T-helper 17 cell (primary cell): ENCODE data around the gene BARHL1. TPM values are rescaled to one million over a fixed set of nuclear protein-coding genes. Genes with fewer than 3 reads are reported as not detected.

Source experiments
- ATAC-seq: fragments of 150-1000 bp; cut with Tn5 transposase; 2 replicates; pipeline ENCODE4 v1.10.0; 2021; ENCODE audit warnings: mild to moderate bottlenecking, moderate library complexity
- DNase-seq, 3 donors: peaks; one replicate each; pipeline versions ENCODE4 v3.0.0 to v3.0.0-alpha.2; 2020 to 2021
- H3K9me3 ChIP-seq: one replicate; pipeline ENCODE4 v1.7.0; 2013; ENCODE audit warnings: low read length, mild to moderate bottlenecking; ENCODE audit not compliant: control insufficient read depth, poor library complexity, severe bottlenecking
- H3K27ac Mint-ChIP-seq: one replicate; pipeline ENCODE4 v1.8.0; 2022; ENCODE audit warnings: mild to moderate bottlenecking, moderate library complexity, mixed read lengths
- H3K27me3 Mint-ChIP-seq: one replicate; pipeline ENCODE4 v1.8.0; 2022; ENCODE audit warnings: mixed read lengths
- H3K36me3 Mint-ChIP-seq: one replicate; pipeline ENCODE4 v1.8.0; 2022; ENCODE audit warnings: low read depth, mixed read lengths
- H3K4me1 Mint-ChIP-seq: one replicate; pipeline ENCODE4 v1.8.0; 2022; ENCODE audit warnings: mild to moderate bottlenecking, mixed read lengths
- H3K4me3 Mint-ChIP-seq: one replicate; pipeline ENCODE4 v1.8.0; 2022; ENCODE audit warnings: mild to moderate bottlenecking, moderate library complexity, mixed read lengths
- total RNA-seq, 4 donors: library from RNA in 2 of 4; stranded (reverse) in 2 of 4; gene quantifications; one replicate each; pipeline ENCODE4 v1.2.3 and lab custom pipeline; 2022 to 2026

Gene BARHL1
- not detected for total RNA-seq
- 0 reads per million in 2 donors for total RNA-seq (lab: John Stamatoyannopoulos, UW)

GRCh38 chr9:132582276-132582785 is at the start of gene BARHL1:
TSS of gene BARHL1 (plus strand) at chr9:132582606. CDS start at chr9:132582798, 192 bp downstream.
- peak within 1 kb of the TSS; percentile 71 for H3K4me3 Mint-ChIP-seq
- peaks cover 73% of the 10 kb centered on the region for H3K27me3 Mint-ChIP-seq
- DNase-seq (no peak), ATAC-seq (no peak)
- no peaks in the 10 kb centered on the region for H3K9me3 ChIP-seq
- H3K36me3 Mint-ChIP-seq = peaks cover 3% of the 10 kb centered on the region
- peaks cover 7% of the 10 kb centered on the region for H3K4me1 Mint-ChIP-seq
- peak within 1 kb of the TSS; percentile 22 for H3K27ac Mint-ChIP-seq

GRCh38 chr9:132534832-132535231 is 47.6 kb upstream of the BARHL1 start:
- peaks cover 26% of the 10 kb centered on the region for H3K27me3 Mint-ChIP-seq
- H3K4me3 Mint-ChIP-seq = no peak overlapping the region
- no peak for ATAC-seq
- no peak overlapping the region for H3K27ac Mint-ChIP-seq
- peaks cover 3% of the 10 kb centered on the region for H3K4me1 Mint-ChIP-seq
- H3K9me3 ChIP-seq = no peaks in the 10 kb centered on the region
- no peak for DNase-seq
- H3K36me3 Mint-ChIP-seq = no peaks in the 10 kb centered on the region

GRCh38 chr9:132536124-132536523 is 46.3 kb upstream of the BARHL1 start:
- Mint-ChIP-seq H3K4me1 (peaks cover 3% of the 10 kb centered on the region), H3K27me3 (peaks cover 19% of the 10 kb centered on the region), H3K4me3 (no peak overlapping the region), H3K36me3 (no peaks in the 10 kb centered on the region), H3K27ac (no peak overlapping the region)
- no peak for DNase-seq
- no peak for ATAC-seq
- H3K9me3 ChIP-seq = no peaks in the 10 kb centered on the region

- H3K27ac Mint-ChIP-seq = no peak overlapping the region
- ATAC-seq (no peak), DNase-seq (no peak)
- H3K27me3 Mint-ChIP-seq = peaks cover 7% of the 10 kb centered on the region
- peaks cover 3% of the 10 kb centered on the region for H3K4me1 Mint-ChIP-seq
- no peaks in the 10 kb centered on the region for H3K9me3 ChIP-seq
- no peaks in the 10 kb centered on the region for H3K36me3 Mint-ChIP-seq
- H3K4me3 Mint-ChIP-seq = no peak overlapping the region
Observed at GRCh38 chr9:132537352-132537751, 45.1 kb upstream of the BARHL1 start.

- peaks cover 4% of the 10 kb centered on the region for H3K27me3 Mint-ChIP-seq
Observed at GRCh38 chr9:132538071-132538470, 44.3 kb upstream of the BARHL1 start.

GRCh38 chr9:132539096-132539495 is 43.3 kb upstream of the BARHL1 start:
- H3K36me3 Mint-ChIP-seq = no peaks in the 10 kb centered on the region
- no peak for ATAC-seq
- DNase-seq = no peak
- H3K27me3 Mint-ChIP-seq = no peaks in the 10 kb centered on the region
- H3K27ac Mint-ChIP-seq = no peak overlapping the region
- peaks cover 3% of the 10 kb centered on the region for H3K4me1 Mint-ChIP-seq
- no peak overlapping the region for H3K4me3 Mint-ChIP-seq
- no peaks in the 10 kb centered on the region for H3K9me3 ChIP-seq

More at GRCh38 chr9:132538071-132538470, 44.3 kb upstream of the BARHL1 start:
- Mint-ChIP-seq H3K4me3 (no peak overlapping the region), H3K36me3 (no peaks in the 10 kb centered on the region), H3K4me1 (peaks cover 3% of the 10 kb centered on the region), H3K27ac (no peak overlapping the region)
- no peaks in the 10 kb centered on the region for H3K9me3 ChIP-seq
- DNase-seq = no peak
- no peak for ATAC-seq

GRCh38 chr9:132541051-132541450 is 41.4 kb upstream of the BARHL1 start:
- Mint-ChIP-seq H3K36me3 (no peaks in the 10 kb centered on the region), H3K27me3 (peaks cover 13% of the 10 kb centered on the region), H3K27ac (no peak overlapping the region), H3K4me1 (peaks cover 2% of the 10 kb centered on the region), H3K4me3 (no peak overlapping the region)
- ATAC-seq = no peak
- no peak for DNase-seq
- no peaks in the 10 kb centered on the region for H3K9me3 ChIP-seq

GRCh38 chr9:132541870-132542830 is 40.3 kb upstream of the BARHL1 start:
- Mint-ChIP-seq H3K4me3 (no peak overlapping the region), H3K36me3 (no peaks in the 10 kb centered on the region), H3K27ac (no peak overlapping the region), H3K27me3 (peaks cover 24% of the 10 kb centered on the region), H3K4me1 (peaks cover under 1% of the 10 kb centered on the region)
- no peaks in the 10 kb centered on the region for H3K9me3 ChIP-seq
- DNase-seq (no peak), ATAC-seq (no peak)

- no peaks in the 10 kb centered on the region for H3K9me3 ChIP-seq
- peaks cover 3% of the 10 kb centered on the region for H3K4me1 Mint-ChIP-seq
- no peaks in the 10 kb centered on the region for H3K36me3 Mint-ChIP-seq
- ATAC-seq (no peak), DNase-seq (no peak)
- no peak overlapping the region for H3K27ac Mint-ChIP-seq
- H3K27me3 Mint-ChIP-seq = peaks cover 32% of the 10 kb centered on the region
- H3K4me3 Mint-ChIP-seq = no peak overlapping the region
Observed at GRCh38 chr9:132543251-132543650, 39.2 kb upstream of the BARHL1 start.

GRCh38 chr9:132543960-132544359 is 38.4 kb upstream of the BARHL1 start:
- Mint-ChIP-seq H3K4me1 (peaks cover 3% of the 10 kb centered on the region), H3K36me3 (no peaks in the 10 kb centered on the region), H3K27me3 (peaks cover 32% of the 10 kb centered on the region), H3K4me3 (no peak overlapping the region), H3K27ac (no peak overlapping the region)
- DNase-seq (no peak), ATAC-seq (no peak)
- no peaks in the 10 kb centered on the region for H3K9me3 ChIP-seq

- DNase-seq (no peak), ATAC-seq (no peak)
- Mint-ChIP-seq H3K36me3 (no peaks in the 10 kb centered on the region), H3K4me3 (no peak overlapping the region), H3K4me1 (peaks cover 3% of the 10 kb centered on the region), H3K27ac (no peak overlapping the region), H3K27me3 (peaks cover 32% of the 10 kb centered on the region)
- no peaks in the 10 kb centered on the region for H3K9me3 ChIP-seq
Observed at GRCh38 chr9:132545578-132545977, 36.8 kb upstream of the BARHL1 start.

GRCh38 chr9:132546148-132547051 is 36.0 kb upstream of the BARHL1 start:
- peaks cover 3% of the 10 kb centered on the region for H3K4me1 Mint-ChIP-seq
- no peak overlapping the region for H3K4me3 Mint-ChIP-seq
- no peaks in the 10 kb centered on the region for H3K9me3 ChIP-seq
- peaks cover 3% of the 10 kb centered on the region for H3K36me3 Mint-ChIP-seq
- no peak for DNase-seq
- no peak for ATAC-seq
- peaks cover 40% of the 10 kb centered on the region for H3K27me3 Mint-ChIP-seq
- H3K27ac Mint-ChIP-seq = no peak overlapping the region

- Mint-ChIP-seq H3K27ac (no peak overlapping the region), H3K4me3 (no peak overlapping the region), H3K27me3 (peaks cover 47% of the 10 kb centered on the region), H3K36me3 (peaks cover 3% of the 10 kb centered on the region), H3K4me1 (peaks cover 3% of the 10 kb centered on the region)
- no peak for ATAC-seq
- H3K9me3 ChIP-seq = no peaks in the 10 kb centered on the region
- no peak for DNase-seq
Observed at GRCh38 chr9:132547052-132547431, 35.4 kb upstream of the BARHL1 start.
